ENCODE measurements around the gene MPPE1. TPM values are rescaled to one million over a fixed set of nuclear protein-coding genes. Genes with fewer than 3 reads are reported as not detected.

Gene MPPE1
- polyA plus RNA-seq, 3 donors: 53.4 to 96.8 (median 92.3) TPM

GRCh38 chr18:11947214-11948191, 39.4 kb upstream of the MPPE1 start:
- H3K27ac ChIP-seq (ENCODE audit: low read depth in 1 of 2, low read length in 2 of 2): peak overlapping the region; percentile 91 to 93

More at GRCh38 chr18:11947214-11948191, 39.4 kb upstream of the MPPE1 start:
- no peaks in the 10 kb centered on the region for H3K36me3 Mint-ChIP-seq
- Histone ChIP-seq H3K9ac (ENCODE audit: insufficient read depth, low read length, poor library complexity, severe bottlenecking) (peak overlapping the region; percentile 86), H4K20me1 (ENCODE audit: insufficient read depth, low read length) (no peaks in the 10 kb centered on the region), H3K9me3 (replicated peaks in 1 of 2; ENCODE audit: control insufficient read depth in 1 of 2, insufficient read depth in 1 of 2, low read length in 2 of 2) (no peaks in the 10 kb centered on the region), H3K4me2 (replicated peaks; ENCODE audit: extremely low read depth, low read length, poor library complexity, severe bottlenecking) (peak overlapping the region; percentile 84), H3K27me3 (ENCODE audit: control insufficient read depth in 2 of 2, insufficient read depth in 2 of 2, low read length in 2 of 2) (no peaks in the 10 kb centered on the region), H3K4me1 (ENCODE audit: control insufficient read depth in 1 of 2, insufficient read depth in 2 of 2, low read length in 2 of 2) (peaks cover 19 to 22% of the 10 kb centered on the region in 2 donors), H3K36me3 (replicated peaks in 1 of 2; ENCODE audit: control insufficient read depth in 1 of 2, insufficient read depth in 2 of 2, low read length in 2 of 2) (no peaks in the 10 kb centered on the region), H2AFZ (ENCODE audit: insufficient read depth, low read depth, low read length, poor library complexity, severe bottlenecking) (peak overlapping the region; percentile 97), H3K79me2 (ENCODE audit: insufficient read depth, low read length) (no peaks in the 10 kb centered on the region), H3K4me3 (replicated peaks in 1 of 3; ENCODE audit: low read depth in 2 of 3, low read length in 3 of 3) (peak overlapping the region; percentile 50 to 84 (median 69))
- under 1% methylated on average over 51 of the region's 55 CpGs for WGBS (ENCODE audit: insufficient coverage)
- DNase-seq: peak; percentile 93 to 95 (median 93)
- intact Hi-C loops (cut with micrococcal nuclease): loop anchor here (5.0 kb wide), 1 partner anchor 35 kb away; the partner anchor contains the start of gene IMPA2 (in 2 of the 2)
- peaks cover 25% of the 10 kb centered on the region for H3K4me1 Mint-ChIP-seq
- peak overlapping the region; percentile 90 to 96 for H3K4me3 Mint-ChIP-seq
- H3K9me3 Mint-ChIP-seq: peaks cover 0 to 2% (median 0%) of the 10 kb centered on the region in 7 donors
- peaks cover 0 to 2% (median 0%) of the 10 kb centered on the region in 3 donors for H3K27me3 Mint-ChIP-seq (ENCODE audit: low read depth in 3 of 3)
- TF ChIP-seq CTCF (IDR thresholded peaks at IDR 0.05): no peak
- peak overlapping the region; percentile 90 to 97 (median 96) for H3K27ac Mint-ChIP-seq

All from CD14-positive monocyte (primary cell).